ENCODE results near the gene GRM4. TPM values are rescaled to one million over a fixed set of nuclear protein-coding genes. Genes with fewer than 3 reads are reported as not detected.

The GRM4 gene
- total and polyA plus RNA-seq, 9 of the 15 experiments (the other 6 are each of a cell fraction or from before 2014, with no cell fraction given): 0.18 TPM; not detected in 8

GRCh38 chr6:34154668-34155447 lies 9.0 kb upstream of the GRM4 start (continued):
- TF ChIP-seq ZNF740 (CRISPR knock-in tag; IDR thresholded peaks at IDR 0.05) (peak; percentile 83), ZNF740 (tag; IDR thresholded peaks at IDR 0.05) (no peak), MAZ (CRISPR knock-in tag; conservative IDR thresholded peaks at IDR 0.05 in 1 of 2, IDR thresholded peaks at IDR 0.05 in 1 of 2) (peak; percentile 53 to 81; a peak in 3 of 4 replicates), FOXA3 (CRISPR knock-in tag; conservative IDR thresholded peaks at IDR 0.05 in 1 of 2, IDR thresholded peaks at IDR 0.05 in 1 of 2) (0 out of 4 replicates have a peak, but pooled peaks of 1 of the 2 experiments have one; percentile 44), KDM4B (IDR thresholded peaks at IDR 0.05; ENCODE audit: borderline replicate concordance in 2 of 2, low read depth in 1 of 2) (0 out of 4 replicates have a peak, but pooled peaks of 1 of the 2 experiments have one; percentile 49), RB1 (IDR thresholded peaks at IDR 0.05; ENCODE audit: low read depth) (peak; percentile 98), ZBTB7A (IDR thresholded peaks at IDR 0.05; ENCODE audit: borderline replicate concordance, control insufficient read depth, low read depth, low read length) (peak; percentile 92), GABPB1 (CRISPR knock-in tag; IDR thresholded peaks at IDR 0.05) (no peak), XRCC5 (IDR thresholded peaks at IDR 0.05; ENCODE audit: low read depth, low read length) (peak; percentile 78; the same call in 1 of the 2 replicates), SREBF2 (CRISPR knock-in tag; IDR thresholded peaks at IDR 0.05) (no peak), SAFB (IDR thresholded peaks at IDR 0.05; ENCODE audit: borderline replicate concordance, low read depth, low read length) (0 out of 2 replicates have a peak, but pooled peaks have one; percentile 19), ATF7 (IDR thresholded peaks at IDR 0.05) (peak; percentile 40; the same call in 1 of the 2 replicates), CHD2 (IDR thresholded peaks at IDR 0.05; ENCODE audit: low read depth, low read length) (peak; percentile 69)
- TF ChIP-seq, protein P1, sequence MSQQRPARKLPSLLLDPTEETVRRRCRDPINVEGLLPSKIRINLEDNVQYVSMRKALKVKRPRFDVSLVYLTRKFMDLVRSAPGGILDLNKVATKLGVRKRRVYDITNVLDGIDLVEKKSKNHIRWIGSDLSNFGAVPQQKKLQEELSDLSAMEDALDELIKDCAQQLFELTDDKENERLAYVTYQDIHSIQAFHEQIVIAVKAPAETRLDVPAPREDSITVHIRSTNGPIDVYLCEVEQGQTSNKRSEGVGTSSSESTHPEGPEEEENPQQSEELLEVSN (IDR thresholded peaks at IDR 0.05; ENCODE audit: borderline replicate concordance in 1 of 2, extremely low read depth in 1 of 2, insufficient read depth in 1 of 2, insufficient read length in 1 of 2, low read depth in 1 of 2, low read length in 1 of 2, poor library complexity in 1 of 2, severe bottlenecking in 1 of 2): peak; percentile 90 to 97
- TF ChIP-seq, protein P2, sequence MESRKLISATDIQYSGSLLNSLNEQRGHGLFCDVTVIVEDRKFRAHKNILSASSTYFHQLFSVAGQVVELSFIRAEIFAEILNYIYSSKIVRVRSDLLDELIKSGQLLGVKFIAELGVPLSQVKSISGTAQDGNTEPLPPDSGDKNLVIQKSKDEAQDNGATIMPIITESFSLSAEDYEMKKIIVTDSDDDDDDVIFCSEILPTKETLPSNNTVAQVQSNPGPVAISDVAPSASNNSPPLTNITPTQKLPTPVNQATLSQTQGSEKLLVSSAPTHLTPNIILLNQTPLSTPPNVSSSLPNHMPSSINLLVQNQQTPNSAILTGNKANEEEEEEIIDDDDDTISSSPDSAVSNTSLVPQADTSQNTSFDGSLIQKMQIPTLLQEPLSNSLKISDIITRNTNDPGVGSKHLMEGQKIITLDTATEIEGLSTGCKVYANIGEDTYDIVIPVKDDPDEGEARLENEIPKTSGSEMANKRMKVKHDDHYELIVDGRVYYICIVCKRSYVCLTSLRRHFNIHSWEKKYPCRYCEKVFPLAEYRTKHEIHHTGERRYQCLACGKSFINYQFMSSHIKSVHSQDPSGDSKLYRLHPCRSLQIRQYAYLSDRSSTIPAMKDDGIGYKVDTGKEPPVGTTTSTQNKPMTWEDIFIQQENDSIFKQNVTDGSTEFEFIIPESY (CRISPR knock-in tag; IDR thresholded peaks at IDR 0.05): 0 out of 2 replicates have a peak, but pooled peaks have one; percentile 15
- TF ChIP-seq, protein P3, sequence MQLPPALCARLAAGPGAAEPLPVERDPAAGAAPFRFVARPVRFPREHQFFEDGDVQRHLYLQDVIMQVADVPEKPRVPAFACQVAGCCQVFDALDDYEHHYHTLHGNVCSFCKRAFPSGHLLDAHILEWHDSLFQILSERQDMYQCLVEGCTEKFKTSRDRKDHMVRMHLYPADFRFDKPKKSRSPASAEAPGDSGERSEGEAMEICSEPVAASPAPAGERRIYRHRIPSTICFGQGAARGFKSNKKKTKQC (CRISPR knock-in tag; IDR thresholded peaks at IDR 0.05): peak; percentile 80; the same call in 1 of the 2 replicates
- TF ChIP-seq, protein P4, sequence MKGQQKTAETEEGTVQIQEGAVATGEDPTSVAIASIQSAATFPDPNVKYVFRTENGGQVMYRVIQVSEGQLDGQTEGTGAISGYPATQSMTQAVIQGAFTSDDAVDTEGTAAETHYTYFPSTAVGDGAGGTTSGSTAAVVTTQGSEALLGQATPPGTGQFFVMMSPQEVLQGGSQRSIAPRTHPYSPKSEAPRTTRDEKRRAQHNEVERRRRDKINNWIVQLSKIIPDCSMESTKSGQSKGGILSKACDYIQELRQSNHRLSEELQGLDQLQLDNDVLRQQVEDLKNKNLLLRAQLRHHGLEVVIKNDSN (CRISPR knock-in tag; IDR thresholded peaks at IDR 0.05): 0 out of 2 replicates have a peak, but pooled peaks have one; percentile 25
